Left lung (tissue), 14 donors: ENCODE measurements around the gene RPL10L. TPM values are rescaled to one million over a fixed set of nuclear protein-coding genes. Genes with fewer than 3 reads are reported as not detected.
A peak's percentile ranks its signal among the peaks of the same experiment; 100 is the strongest.

Experiments used
- ATAC-seq: fragments of 200-7000 bp; cut with Tn5 transposase; one replicate; pipeline ENCODE4 v1.9.1; 2020; ENCODE audit warnings: moderate library complexity
- DNase-seq, 4 donors: peaks; one replicate each; pipeline ENCODE4 v3.0.0-alpha.2; 2013 to 2020
- H3K27ac ChIP-seq, 2 donors: fragments of 200-600 bp; sonication (generic) in 1 of 2; one replicate each; pipeline versions ENCODE4 v1.5.0 to v1.8.0; 2020 to 2021
- H3K27me3 ChIP-seq, 2 donors: fragments of 200-600 bp; sonication (generic) in 1 of 2; one replicate each; pipeline versions ENCODE4 v1.5.0 to v1.8.0; 2020 to 2021
- H3K36me3 ChIP-seq, 2 donors: fragments of 200-600 bp; sonication (generic) in 1 of 2; one replicate each; pipeline versions ENCODE4 v1.5.0 to v1.8.0; 2020 to 2021
- H3K4me1 ChIP-seq, 2 donors: fragments of 200-600 bp; one replicate each; pipeline ENCODE4 v1.8.0; 2021
- H3K4me3 ChIP-seq, 2 donors: fragments of 200-600 bp; sonication (generic) in 1 of 2; one replicate each; pipeline versions ENCODE4 v1.5.0 to v1.8.0; 2020 to 2021; ENCODE audit warnings: mild to moderate bottlenecking in 1 of 2
- H3K9me3 ChIP-seq, 2 donors: fragments of 200-600 bp; sonication (generic) in 1 of 2; one replicate each; pipeline versions ENCODE4 v1.5.0 to v1.8.0; 2020 to 2021
- CTCF ChIP-seq, 2 donors: fragments of 200-600 bp; sonication (generic) in 1 of 2; IDR thresholded peaks; one replicate each; pipeline versions ENCODE4 v1.5.0 to v1.8.0; 2021; ENCODE audit warnings: antibody characterized with exemption in 2 of 2
- intact Hi-C, 2 donors: fragments of 100-400 bp; cut with DNase I; formaldehyde crosslinking; loops; one replicate each; pipeline versions ENCODE4 v1.11.2 to v1.14.2; 2022
- long read RNA-seq, 12 donors: library from polyadenylated mRNA in 2 of 12; unstranded in 2 of 12; transcript quantifications; one replicate each; pipeline ENCODE4 v2.0.0 and lab custom pipeline, GENCODE V29; 2019 to 2026
- polyA plus RNA-seq, 6 donors: library from polyadenylated mRNA; unstranded; fragments of 120-200 nt; gene quantifications; one replicate each; pipeline ENCODE4 v1.2.1, GENCODE V29; 2013; ENCODE audit not compliant: insufficient read length in 6 of 6
- total RNA-seq, 2 donors: library from RNA; stranded (reverse); fragmentation: NEBNext Ultra II Directional; extraction: Animal tissue kit (Norgen Biotek cat#: 25700); gene quantifications; one replicate each; pipeline ENCODE4 v1.2.1, GENCODE V29; 2021
- donor health status: DM: no; HTN: yes; CAD: no.
- donor health status: DM: no; HTN: no; CAD: no.

Gene RPL10L
- total RNA-seq (not detected), polyA plus RNA-seq (under 1 TPM in 3 of 6 donors, not detected in 3; 0.26 to 0.50 (median 0.44) TPM)
- long read RNA-seq, donor 1 = 0 reads
- long read RNA-seq, donor 2 = 0 reads
- long read RNA-seq, donor 3 = 0 reads
- long read RNA-seq, donor 4 = 0 reads
- long read RNA-seq, donor 5 = 0 reads
- long read RNA-seq, donor 6 = 0 reads
- long read RNA-seq, donor 7 = 0 reads
- long read RNA-seq, donor 8 = 0 reads
- long read RNA-seq, donor 9 = 0 reads
- long read RNA-seq, donor 10 = 0 reads
- long read RNA-seq, donor 11 = 0 reads
- long read RNA-seq, donor 12 = 0 reads

GRCh38 chr14:46651526-46652144 lies at the start of gene RPL10L:
Gene RPL10L, minus strand, starts transcription at chr14:46651781. Its CDS starts 45 bp downstream, at chr14:46651736.
- ATAC-seq (no peak), DNase-seq (peak in 1 of 4 donors; percentile 49)
- H3K27me3 ChIP-seq = no peaks in the 10 kb centered on the region
- H3K9me3 ChIP-seq = peaks cover 0 to 6% of the 10 kb centered on the region in 2 donors
- intact Hi-C loops = no loop called here
- no peak within 1 kb of the TSS for H3K4me3 ChIP-seq
- H3K4me1 ChIP-seq = no peaks in the 10 kb centered on the region
- H3K27ac ChIP-seq = no peak within 1 kb of the TSS
- no peak for TF ChIP-seq CTCF (IDR thresholded peaks at IDR 0.05)
- H3K36me3 ChIP-seq = no peaks in the 10 kb centered on the region

- Histone ChIP-seq H3K4me1 (no peaks in the 10 kb centered on the region), H3K27ac (no peak overlapping the region), H3K9me3 (peaks cover 0 to 3% of the 10 kb centered on the region in 2 donors), H3K27me3 (no peaks in the 10 kb centered on the region), H3K4me3 (no peak overlapping the region), H3K36me3 (no peaks in the 10 kb centered on the region)
- no peak for TF ChIP-seq CTCF (IDR thresholded peaks at IDR 0.05)
- intact Hi-C loops = no loop called here
- DNase-seq (no peak), ATAC-seq (no peak)
These were observed 40.2 kb upstream of the RPL10L start for GRCh38 chr14:46691819-46692218.

- H3K36me3 ChIP-seq = no peaks in the 10 kb centered on the region
- H3K9me3 ChIP-seq = peaks cover 0 to 32% of the 10 kb centered on the region in 2 donors
- H3K27ac ChIP-seq = no peak overlapping the region
- no peak for TF ChIP-seq CTCF (IDR thresholded peaks at IDR 0.05)
- DNase-seq = no peak
- intact Hi-C loops = no loop called here
- no peaks in the 10 kb centered on the region for H3K4me1 ChIP-seq
- no peak for ATAC-seq
- no peak overlapping the region for H3K4me3 ChIP-seq
- no peaks in the 10 kb centered on the region for H3K27me3 ChIP-seq
These were observed 35.1 kb upstream of the RPL10L start for GRCh38 chr14:46686652-46687051.

DNA sequence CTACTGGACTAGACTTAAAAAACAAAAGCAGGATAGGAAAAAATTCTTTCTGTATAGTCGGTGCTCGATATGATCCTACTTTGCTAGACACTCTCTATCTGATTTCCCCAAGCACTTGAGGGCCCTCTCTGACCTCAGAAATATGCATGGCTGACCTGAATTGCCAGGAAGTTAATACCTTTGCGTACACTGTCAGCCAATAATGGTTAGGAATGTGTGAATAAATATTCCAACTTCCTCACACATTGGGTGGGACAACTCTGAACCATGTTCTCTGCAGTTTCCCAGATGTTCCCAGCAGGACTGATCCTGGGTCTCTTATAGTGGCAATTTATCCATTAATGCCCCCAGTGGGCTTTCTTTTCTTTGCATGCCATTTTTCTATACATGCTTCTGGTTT lies 20.5 kb upstream of the RPL10L start:
- no peaks in the 10 kb centered on the region for H3K27me3 ChIP-seq
- intact Hi-C loops = no loop called here
- peak; percentile 33 for ATAC-seq
- TF ChIP-seq CTCF (IDR thresholded peaks at IDR 0.05) = no peak
- H3K36me3 ChIP-seq = no peaks in the 10 kb centered on the region
- no peak for DNase-seq
- H3K27ac ChIP-seq = no peak overlapping the region
- H3K9me3 ChIP-seq = no peaks in the 10 kb centered on the region
- H3K4me1 ChIP-seq = no peaks in the 10 kb centered on the region
- no peak overlapping the region for H3K4me3 ChIP-seq

DNA sequence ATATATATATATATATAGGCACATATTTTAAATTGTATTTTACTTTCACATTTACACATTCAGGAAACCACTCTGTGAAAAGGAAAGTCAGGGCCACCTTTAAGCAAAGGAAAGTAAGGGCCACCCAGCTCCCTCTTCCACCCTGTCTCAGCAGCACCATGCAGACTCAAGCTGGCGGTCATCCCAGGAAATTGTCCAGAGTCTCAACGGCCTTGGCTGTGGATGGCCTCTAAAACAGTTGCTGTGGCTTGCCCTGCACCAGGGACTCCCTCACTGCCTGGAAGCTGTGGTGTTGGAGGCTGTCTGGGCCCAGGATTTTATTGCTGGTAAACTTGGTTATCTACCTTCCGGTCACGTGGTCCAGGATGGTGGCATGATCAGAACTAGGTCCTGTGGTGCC lies 11.8 kb upstream of the RPL10L start:
- Histone ChIP-seq H3K4me3 (no peak overlapping the region), H3K27ac (no peak overlapping the region), H3K9me3 (peaks cover 0 to 12% of the 10 kb centered on the region in 2 donors), H3K36me3 (no peaks in the 10 kb centered on the region), H3K4me1 (no peaks in the 10 kb centered on the region), H3K27me3 (no peaks in the 10 kb centered on the region)
- DNase-seq (no peak), ATAC-seq (no peak)
- intact Hi-C loops = no loop called here
- no peak for TF ChIP-seq CTCF (IDR thresholded peaks at IDR 0.05)
